Transverse colon (tissue), 4 donors: Measurements from ENCODE around the gene PHGDH.
A peak's percentile ranks its signal among the peaks of the same experiment; 100 is the strongest.

Experiments
- CTCF ChIP-seq, 5 experiments: fragments of 200-600 bp in 3 of 5; fragments of 450-650 bp in 2 of 5; sonication (generic) in 3 of 5; IDR thresholded peaks; 1 replicate in 2 of 5; 2 replicates in 3 of 5; pipeline ENCODE4 v1.5.1; 2016 to 2017; ENCODE audit warnings: antibody characterized with exemption in 5 of 5, inconsistent platforms in 3 of 5, mild to moderate bottlenecking in 2 of 5, moderate library complexity in 1 of 5
- EP300 ChIP-seq: sonication (generic); formaldehyde crosslinking; IDR thresholded peaks from one replicate; pipeline ENCODE4 v1.6.1; 2017; ENCODE audit warnings: antibody characterized with exemption, low read depth
- POLR2A ChIP-seq: fragments of 450-650 bp; IDR thresholded peaks from one replicate; pipeline ENCODE4 v1.6.1; 2016; ENCODE audit warnings: antibody characterized with exemption, mild to moderate bottlenecking, moderate library complexity
- POLR2AphosphoS5 ChIP-seq, 3 donors: sonication (generic); formaldehyde crosslinking; IDR thresholded peaks; one replicate each; pipeline ENCODE4 v1.6.1; 2016; ENCODE audit warnings: antibody characterized with exemption in 3 of 3

- TF ChIP-seq CTCF (IDR thresholded peaks at IDR 0.05) = no peak
- TF ChIP-seq POLR2AphosphoS5 (IDR thresholded peaks at IDR 0.05) = peak; percentile 45 to 88 (median 65)
- no peak for TF ChIP-seq POLR2A
- no peak for TF ChIP-seq EP300
These were observed 68.2 kb downstream of the PHGDH start for GRCh38 chr1:119779869-119780356.
